CD14-positive monocyte (primary cell): Measurements from ENCODE around the gene CLOCK. TPM values are rescaled to one million over a fixed set of nuclear protein-coding genes. Genes with fewer than 3 reads are reported as not detected.

Experiments
- DNase-seq, 3 donors: peaks; one replicate each; pipeline ENCODE4 v3.0.0-alpha.2; 2011 to 2022
- H2AFZ ChIP-seq: 2 replicates; pipeline ENCODE4 v1.6.0; 2012; ENCODE audit warnings: mild to moderate bottlenecking, low read depth, low read length, inconsistent platforms; ENCODE audit not compliant: insufficient read depth, poor library complexity, severe bottlenecking
- H3K27ac ChIP-seq, 2 donors: 1 replicate in 1 of 2; 2 replicates in 1 of 2; pipeline ENCODE4 v1.5.1; 2012 to 2013; ENCODE audit warnings: low read length in 2 of 2, control low read depth in 1 of 2, inconsistent platforms in 1 of 2, low read depth in 1 of 2, mild to moderate bottlenecking in 1 of 2
- H3K27me3 ChIP-seq, 2 donors: one replicate each; pipeline versions ENCODE4 v1.6.0 to v1.6.1; 2011 to 2013; ENCODE audit warnings: low read length in 2 of 2; ENCODE audit not compliant: control insufficient read depth in 2 of 2, insufficient read depth in 2 of 2
- H3K36me3 ChIP-seq, 2 donors: replicated peaks in 1 of 2; 1 replicate in 1 of 2; 2 replicates in 1 of 2; pipeline versions ENCODE4 v1.5.1 to v1.6.1; 2012 to 2013; ENCODE audit warnings: low read length in 2 of 2, control low read depth in 1 of 2, inconsistent platforms in 1 of 2, mild to moderate bottlenecking in 1 of 2; ENCODE audit not compliant: insufficient read depth in 2 of 2, control insufficient read depth in 1 of 2
- H3K4me1 ChIP-seq, 2 donors: 1 replicate in 1 of 2; 2 replicates in 1 of 2; pipeline versions ENCODE4 v1.5.1 to v1.6.1; 2012 to 2013; ENCODE audit warnings: low read length in 2 of 2, control low read depth in 1 of 2, inconsistent platforms in 1 of 2, mild to moderate bottlenecking in 1 of 2, moderate library complexity in 1 of 2; ENCODE audit not compliant: insufficient read depth in 2 of 2, control insufficient read depth in 1 of 2
- H3K4me2 ChIP-seq: replicated peaks from 2 replicates; pipeline ENCODE3; 2012; ENCODE audit warnings: low read length, moderate library complexity, mild to moderate bottlenecking; ENCODE audit not compliant: poor library complexity, severe bottlenecking; ENCODE audit errors: extremely low read depth
- H3K4me3 ChIP-seq, 3 experiments: fragments of 200-600 bp in 1 of 3; sonication (generic) in 1 of 3; replicated peaks in 1 of 3; 1 replicate in 2 of 3; 2 replicates in 1 of 3; pipeline ENCODE4 v1.5.1; 2011 to 2013; ENCODE audit warnings: low read length in 3 of 3, mild to moderate bottlenecking in 3 of 3, control low read depth in 2 of 3, low read depth in 2 of 3, inconsistent platforms in 1 of 3, moderate library complexity in 1 of 3
- H3K79me2 ChIP-seq: 2 replicates; pipeline ENCODE4 v1.6.0; 2012; ENCODE audit warnings: mild to moderate bottlenecking, control low read depth, inconsistent platforms, low read length, moderate library complexity; ENCODE audit not compliant: insufficient read depth
- H3K9ac ChIP-seq: 2 replicates; pipeline ENCODE4 v1.6.0; 2017; ENCODE audit warnings: low read length, mild to moderate bottlenecking; ENCODE audit not compliant: insufficient read depth, poor library complexity, severe bottlenecking
- H3K9me3 ChIP-seq, 2 donors: replicated peaks in 1 of 2; 1 replicate in 1 of 2; 2 replicates in 1 of 2; pipeline versions ENCODE4 v1.5.1 to v1.6.1; 2012 to 2013; ENCODE audit warnings: low read length in 2 of 2, control low read depth in 1 of 2; ENCODE audit not compliant: control insufficient read depth in 1 of 2, insufficient read depth in 1 of 2
- H4K20me1 ChIP-seq: 2 replicates; pipeline ENCODE4 v1.6.0; 2012; ENCODE audit warnings: mild to moderate bottlenecking, low read length, control low read depth, moderate library complexity; ENCODE audit not compliant: insufficient read depth
- H3K27ac Mint-ChIP-seq, 7 donors: one replicate each; pipeline ENCODE4 v1.8.0; 2020; ENCODE audit warnings: mild to moderate bottlenecking in 7 of 7, mixed read lengths in 7 of 7, moderate library complexity in 6 of 7, inconsistent platforms in 2 of 7
- H3K27me3 Mint-ChIP-seq, 3 donors: one replicate each; pipeline ENCODE4 v1.8.0; 2021 to 2022; ENCODE audit warnings: low read depth in 3 of 3, mild to moderate bottlenecking in 3 of 3, mixed read lengths in 3 of 3, moderate library complexity in 3 of 3, inconsistent platforms in 1 of 3
- H3K36me3 Mint-ChIP-seq, 2 donors: one replicate each; pipeline ENCODE4 v1.8.0; 2020; ENCODE audit warnings: mixed read lengths in 2 of 2, inconsistent platforms in 1 of 2, mild to moderate bottlenecking in 1 of 2
- H3K4me1 Mint-ChIP-seq: one replicate; pipeline ENCODE4 v1.8.0; 2020; ENCODE audit warnings: mild to moderate bottlenecking, mixed read lengths
- H3K4me3 Mint-ChIP-seq, 2 donors: one replicate each; pipeline ENCODE4 v1.8.0; 2020; ENCODE audit warnings: mild to moderate bottlenecking in 2 of 2, mixed read lengths in 2 of 2, moderate library complexity in 1 of 2
- H3K9me3 Mint-ChIP-seq, 7 donors: one replicate each; pipeline ENCODE4 v1.8.0; 2020 to 2022; ENCODE audit warnings: mixed read lengths in 7 of 7, mild to moderate bottlenecking in 6 of 7, moderate library complexity in 6 of 7, inconsistent platforms in 2 of 7
- CTCF ChIP-seq: fragments of 200-600 bp; IDR thresholded peaks from one replicate; pipeline ENCODE4 v1.8.0; 2022; ENCODE audit warnings: antibody characterized with exemption, mild to moderate bottlenecking
- WGBS: methylation state at CpG from one replicate; pipeline ENCODE4 v1.1.5; 2013; ENCODE audit warnings: missing lambda C conversion rate; ENCODE audit not compliant: insufficient coverage; 5-methylcytosine and 5-hydroxymethylcytosine counted together
- intact Hi-C, 2 donors: fragments of 100-400 bp; cut with micrococcal nuclease; formaldehyde crosslinking; loops; one replicate each; pipeline versions ENCODE4 v1.15.0 to v1.15.1; 2023
- polyA plus RNA-seq, 3 donors: library from polyadenylated mRNA; depleted of rRNA in 1 of 3; unstranded in 2 of 3; stranded (reverse) in 1 of 3; fragments of 300-500 nt in 2 of 3; fragments of >200 nt in 1 of 3; fragmentation: Illumina TruSeq in 2 of 3; gene quantifications; 1 replicate in 2 of 3; 2 replicates in 1 of 3; pipeline ENCODE4 v1.2.3, GENCODE V29; 2012 to 2021

The CLOCK gene
- polyA plus RNA-seq, 3 donors: 1.9 to 3.7 (median 2.9) TPM

GRCh38 chr4:55491486-55491885, 55.2 kb downstream of the CLOCK start:
- Histone ChIP-seq H3K4me1 (no peaks in the 10 kb centered on the region), H2AFZ (no peak overlapping the region), H3K27ac (no peak overlapping the region), H3K9ac (no peak overlapping the region), H3K9me3 (no peaks in the 10 kb centered on the region), H3K36me3 (peaks cover 18 to 36% of the 10 kb centered on the region in 2 donors), H3K4me3 (no peak overlapping the region), H4K20me1 (no peaks in the 10 kb centered on the region), H3K79me2 (peaks cover 2% of the 10 kb centered on the region), H3K4me2 (no peak overlapping the region), H3K27me3 (no peaks in the 10 kb centered on the region)
- Mint-ChIP-seq H3K27ac (no peak overlapping the region), H3K4me1 (no peaks in the 10 kb centered on the region), H3K27me3 (peaks cover 0 to 2% (median 2%) of the 10 kb centered on the region in 3 donors), H3K36me3 (peaks cover 14 to 24% of the 10 kb centered on the region in 2 donors), H3K9me3 (peaks cover 0 to 6% (median 2%) of the 10 kb centered on the region in 7 donors), H3K4me3 (no peak overlapping the region)
- intact Hi-C loops: no loop called here
- no peak for DNase-seq
- WGBS: no CpG with 5 or more reads among the region's 1 CpG
- TF ChIP-seq CTCF: no peak

- TF ChIP-seq CTCF: no peak
- Mint-ChIP-seq H3K4me3 (no peak overlapping the region), H3K36me3 (peaks cover 6 to 19% of the 10 kb centered on the region in 2 donors), H3K27me3 (peaks cover 0 to 2% (median 0%) of the 10 kb centered on the region in 3 donors), H3K9me3 (peaks cover 0 to 6% (median 2%) of the 10 kb centered on the region in 7 donors), H3K27ac (no peak overlapping the region), H3K4me1 (no peaks in the 10 kb centered on the region)
- Histone ChIP-seq H3K9ac (no peak overlapping the region), H3K36me3 (peaks cover 14 to 35% of the 10 kb centered on the region in 2 donors), H3K27ac (no peak overlapping the region), H3K4me2 (no peak overlapping the region), H2AFZ (no peak overlapping the region), H3K27me3 (no peaks in the 10 kb centered on the region), H3K79me2 (peaks cover 2% of the 10 kb centered on the region), H3K4me1 (no peaks in the 10 kb centered on the region), H3K9me3 (no peaks in the 10 kb centered on the region), H4K20me1 (no peaks in the 10 kb centered on the region), H3K4me3 (no peak overlapping the region)
- DNase-seq: no peak
- WGBS: 100% methylated on average over 2 of the region's 3 CpGs
- intact Hi-C loops: no loop called here
Observed at GRCh38 chr4:55488716-55489115, 58.0 kb downstream of the CLOCK start.
